ENCODE results near the gene RECQL5.
"Not testable (repeated sequence)": the region's sequence is repeated elsewhere in the genome, so short reads cannot be mapped to it uniquely, and the experiment has no call there.

The RECQL5 gene

GRCh38 chr17:75614006-75614405 is 52.9 kb downstream of the RECQL5 start:
- DNase-seq = no peak

DNA sequence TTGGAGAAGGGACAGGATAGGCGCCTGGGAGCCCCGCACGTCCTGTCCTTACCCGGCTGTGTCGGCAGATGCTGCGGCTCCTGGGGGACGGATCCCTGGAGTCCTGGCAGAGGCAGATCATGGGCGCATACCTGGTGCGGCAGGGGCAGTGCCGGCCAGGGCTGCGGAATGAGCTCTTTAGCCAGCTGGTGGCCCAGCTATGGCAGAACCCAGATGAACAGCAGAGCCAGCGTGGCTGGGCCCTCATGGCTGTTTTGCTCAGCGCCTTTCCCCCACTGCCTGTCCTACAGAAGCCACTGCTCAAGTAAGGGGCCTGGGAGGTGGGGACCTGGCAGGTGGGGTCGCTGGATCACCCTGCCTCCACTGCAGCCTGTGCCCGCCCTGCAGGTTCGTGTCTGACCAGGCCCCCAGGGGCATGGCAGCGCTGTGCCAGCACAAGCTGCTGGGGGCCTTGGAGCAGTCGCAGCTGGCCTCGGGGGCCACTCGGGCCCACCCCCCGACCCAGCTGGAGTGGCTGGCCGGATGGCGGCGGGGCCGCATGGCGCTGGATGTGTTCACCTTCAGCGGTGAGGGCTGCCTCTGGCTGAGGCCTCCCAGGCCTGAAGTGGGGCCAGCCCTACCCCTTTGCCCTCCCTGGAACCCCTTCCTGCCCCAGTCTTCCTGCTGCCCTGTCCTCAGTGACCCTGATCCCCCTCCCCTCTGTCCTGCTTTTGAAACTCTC is 53.9 kb downstream of the RECQL5 start:
- no peak for DNase-seq

DNA sequence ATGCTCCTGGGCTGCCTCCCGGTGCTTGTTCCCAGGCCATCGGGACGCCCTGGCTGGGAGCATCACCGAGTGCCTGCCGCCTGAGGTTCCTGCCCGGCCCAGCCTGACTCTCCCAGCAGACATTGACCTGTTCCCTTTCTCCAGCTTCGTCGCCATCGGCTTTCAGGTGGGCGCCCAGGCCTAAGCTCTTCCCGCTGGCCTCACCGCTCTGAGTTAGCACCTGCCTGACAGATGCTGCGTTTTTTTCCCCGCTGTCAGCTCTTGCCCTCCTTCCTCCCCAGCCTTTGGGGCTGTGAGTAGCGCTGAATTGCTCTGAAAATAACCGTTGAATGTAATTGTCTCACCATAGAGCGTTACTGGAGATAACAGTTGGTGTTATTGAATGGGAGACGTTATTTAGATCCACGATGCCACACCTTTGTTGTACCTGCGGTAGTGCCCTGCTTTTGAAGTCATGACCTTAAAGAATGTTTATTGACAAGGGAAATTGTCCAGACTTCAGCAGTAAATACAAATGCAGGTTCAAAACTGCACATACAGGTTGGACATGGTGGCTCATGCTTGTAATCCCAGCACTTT is 55.0 kb downstream of the RECQL5 start:
- no peak for DNase-seq

GRCh38 chr17:75610103-75610984 is 56.6 kb downstream of the RECQL5 start:
- no peak for DNase-seq

DNA sequence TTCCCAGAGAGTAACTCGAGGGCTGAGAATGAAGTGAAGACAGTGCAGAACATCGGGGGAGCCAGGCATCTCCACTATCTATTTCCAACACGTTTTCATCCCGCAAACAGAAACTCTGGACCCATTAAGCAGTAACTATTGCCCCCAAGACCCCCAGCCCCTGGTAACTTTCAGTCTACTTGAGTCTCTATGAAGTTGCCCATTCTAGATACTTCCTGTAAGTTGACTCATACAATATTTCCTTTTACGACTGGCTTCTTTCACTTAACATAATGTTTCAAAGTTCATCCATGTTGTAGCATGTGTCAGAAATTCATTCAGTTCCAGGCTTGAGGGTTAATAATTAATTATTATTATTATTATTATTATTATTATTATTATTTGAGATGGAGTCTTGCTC is 59.9 kb downstream of the RECQL5 start:
- no peak for DNase-seq

DNA sequence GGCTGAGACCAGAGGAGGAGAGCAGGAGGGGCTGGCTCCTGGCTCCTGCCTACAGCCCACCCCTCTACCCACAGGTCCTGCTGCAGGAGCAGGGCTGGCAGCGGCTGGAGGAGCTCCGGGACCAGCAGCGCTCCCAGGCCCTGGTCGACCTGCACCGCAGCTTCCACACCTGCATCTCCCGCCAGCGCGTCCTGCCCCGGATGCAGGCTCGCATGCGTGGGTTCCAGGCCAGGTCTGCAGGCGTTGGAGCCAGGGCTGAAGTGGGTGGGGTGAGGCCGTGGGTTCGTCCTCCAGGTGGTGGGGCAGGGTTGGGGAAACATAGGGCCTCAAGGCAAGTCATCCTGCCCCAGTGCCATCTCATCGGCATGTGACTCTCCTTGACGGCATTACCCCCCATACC is 61.2 kb downstream of the RECQL5 start:
- no peak for DNase-seq

DNA sequence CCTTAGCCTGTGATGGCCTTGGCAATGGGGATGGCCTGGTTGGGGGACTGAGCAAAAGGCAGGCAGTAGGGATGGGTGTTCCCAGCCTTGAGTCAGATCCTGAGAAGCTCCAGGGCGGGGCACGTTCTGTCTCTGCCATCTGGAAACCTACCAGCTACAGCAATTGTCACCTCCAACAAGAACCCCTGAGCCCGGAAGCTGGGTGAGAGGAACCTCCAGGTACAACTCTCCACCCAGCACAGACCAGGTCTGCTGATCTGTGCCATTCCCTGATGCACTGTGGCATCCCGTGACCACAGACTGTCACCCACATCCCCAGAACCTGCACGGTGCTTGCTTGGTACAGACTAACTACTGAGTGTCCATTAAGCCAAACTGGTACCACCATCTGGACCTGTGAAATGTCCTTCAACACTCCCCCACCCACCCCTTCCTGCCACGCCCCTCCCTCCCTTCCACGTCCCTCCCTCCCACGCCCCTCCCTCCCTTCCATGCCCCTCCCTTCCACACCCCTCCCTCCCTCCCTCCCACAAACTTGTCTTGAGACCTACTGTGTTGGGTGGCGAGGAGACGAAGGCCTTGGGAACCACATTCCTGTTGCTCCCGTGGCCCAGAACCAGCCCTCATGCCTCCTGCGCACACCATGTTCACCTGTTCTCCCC is 62.8 kb downstream of the RECQL5 start:
- no peak for DNase-seq

GRCh38 chr17:75603123-75603522 is 63.8 kb downstream of the RECQL5 start:
- DNase-seq = no peak

GRCh38 chr17:75602644-75603043 is 64.3 kb downstream of the RECQL5 start:
- DNase-seq = no peak

DNA sequence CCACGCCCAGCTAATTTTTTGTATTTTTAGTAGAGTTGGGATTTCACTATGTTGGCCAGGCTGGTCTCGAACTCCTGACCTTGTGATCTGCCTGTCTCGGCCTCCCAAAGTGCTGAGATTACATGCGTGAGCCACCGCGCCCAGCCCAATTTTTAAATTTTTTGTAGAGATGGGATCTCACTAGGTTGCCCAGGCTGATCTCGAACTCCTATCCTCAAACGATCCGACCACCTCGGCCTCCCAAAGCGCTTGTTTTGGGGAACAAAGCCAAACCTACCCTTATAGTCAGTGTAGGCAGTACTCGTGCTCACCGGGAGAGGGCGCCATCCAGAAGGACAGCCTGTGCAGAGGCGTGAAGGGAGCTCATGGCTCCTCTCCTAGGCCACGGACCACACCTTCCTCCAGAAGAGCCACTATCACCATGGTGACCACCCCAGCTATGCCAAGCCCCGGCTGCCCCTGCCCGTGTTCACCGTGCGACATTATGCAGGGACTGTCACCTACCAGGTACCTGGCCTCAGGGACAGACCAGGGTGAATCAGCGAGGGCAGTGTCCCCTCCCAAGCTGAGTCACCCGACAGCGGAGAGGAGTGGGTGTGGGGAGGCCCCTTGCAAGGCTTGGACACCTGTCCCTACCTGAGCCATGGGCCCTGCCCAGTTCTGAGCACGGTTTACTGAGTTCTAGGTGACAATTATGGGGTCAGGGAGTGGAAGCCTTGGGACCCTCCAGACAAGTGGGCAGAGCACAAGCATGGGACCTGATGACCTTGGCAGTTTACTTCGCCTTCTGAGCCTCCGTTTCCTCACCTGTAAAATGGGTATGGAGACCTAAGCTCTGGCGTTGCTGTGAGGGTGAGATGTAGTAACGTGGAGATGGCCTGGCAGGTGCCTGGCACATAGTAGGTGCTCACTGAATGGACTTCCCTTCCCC is 65.6 kb downstream of the RECQL5 start:
- DNase-seq = peak; percentile 35 to 48

GRCh38 chr17:75596320-75597087 is 70.5 kb downstream of the RECQL5 start:
- DNase-seq = no peak

- no peak for DNase-seq
These were observed 71.0 kb downstream of the RECQL5 start for GRCh38 chr17:75595920-75596313.

- DNase-seq = no peak
These were observed 71.6 kb downstream of the RECQL5 start for GRCh38 chr17:75595284-75595919.

DNA sequence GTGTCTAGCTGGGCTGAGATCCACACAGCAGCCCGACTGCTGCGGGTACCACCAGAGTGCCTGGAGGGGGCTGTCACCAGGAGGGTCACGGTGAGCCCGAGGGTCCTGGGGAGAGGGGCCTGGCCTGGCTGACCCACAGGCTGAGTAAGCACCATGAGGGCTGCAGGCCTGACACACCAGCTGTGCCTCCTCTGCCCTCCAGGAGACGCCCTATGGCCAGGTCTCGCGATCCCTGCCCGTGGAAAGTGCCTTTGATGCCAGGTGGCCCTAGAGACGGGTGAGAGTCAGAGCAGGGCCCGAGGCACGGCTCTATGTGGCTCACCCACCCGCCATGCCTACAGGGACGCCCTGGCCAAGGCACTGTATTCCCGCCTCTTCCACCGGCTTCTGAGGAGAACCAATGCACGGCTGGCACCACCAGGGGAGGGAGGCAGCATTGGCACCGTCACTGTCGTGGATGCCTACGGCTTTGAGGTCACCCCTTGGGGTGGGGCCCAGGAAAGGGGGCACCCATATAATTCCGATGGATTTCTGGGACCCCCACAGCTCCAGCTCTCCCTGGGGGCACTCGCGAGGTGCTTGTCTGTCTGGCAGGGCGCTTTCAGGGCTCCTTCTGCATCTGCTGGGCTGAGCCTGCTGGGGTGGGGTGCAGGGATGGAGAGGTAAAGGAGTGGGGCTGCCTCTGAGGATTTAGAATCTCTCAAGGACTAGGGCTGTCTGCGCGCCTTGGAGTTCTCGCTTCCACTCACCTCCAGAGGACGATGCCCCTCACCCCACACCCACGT is 72.3 kb downstream of the RECQL5 start:
- DNase-seq = no peak

- not testable (repeated sequence) for DNase-seq
These were observed 73.5 kb downstream of the RECQL5 start for GRCh38 chr17:75593430-75593829.

DNA sequence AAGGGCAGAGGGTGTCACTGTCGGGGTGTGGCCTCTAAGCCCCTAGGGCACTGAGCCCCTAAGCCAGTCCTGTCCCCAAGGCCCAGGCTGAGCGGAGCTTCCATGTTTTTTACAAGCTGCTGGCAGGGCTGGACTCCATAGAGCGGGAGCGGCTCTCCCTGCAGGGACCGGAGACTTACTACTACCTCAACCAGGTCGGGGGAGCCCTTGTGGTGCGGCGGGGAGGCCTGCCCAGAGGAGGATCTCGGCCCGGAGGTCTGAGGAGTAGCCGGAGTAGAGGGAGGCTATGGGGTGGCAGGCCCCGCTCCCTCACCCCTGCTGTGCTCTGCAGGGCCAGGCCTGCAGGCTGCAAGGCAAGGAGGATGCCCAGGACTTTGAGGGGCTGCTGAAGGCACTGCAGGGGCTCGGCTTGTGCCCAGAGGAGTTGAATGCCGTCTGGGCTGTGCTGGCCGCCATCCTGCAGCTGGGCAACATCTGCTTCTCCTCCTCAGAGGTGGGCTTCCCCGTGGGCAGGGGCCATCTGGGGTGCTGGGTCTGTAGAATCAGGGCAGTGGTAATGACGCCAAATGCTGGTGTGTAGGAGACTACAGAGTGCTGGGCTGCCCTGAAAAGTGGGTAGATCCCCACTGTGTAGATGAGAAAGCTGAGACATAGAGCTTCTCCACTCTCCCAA is 74.5 kb downstream of the RECQL5 start:
- DNase-seq = no peak

GRCh38 chr17:75591722-75592302 is 75.1 kb downstream of the RECQL5 start:
- no peak for DNase-seq

GRCh38 chr17:75590849-75591721 is 75.9 kb downstream of the RECQL5 start:
- no peak for DNase-seq

All from activated CD4-positive, alpha-beta T cell treated with anti-CD3 and anti-CD28 coated beads for 4 hours (primary cell).